Activated CD8-positive, alpha-beta memory T cell treated with anti-CD3 and anti-CD28 coated beads, Interleukin-2, amount 50 U/mL, for 1 hour (primary cell): ENCODE measurements around the gene ORM1.
"Not testable (repeated sequence)": the region's sequence is repeated elsewhere in the genome, so short reads cannot be mapped to it uniquely, and the experiment has no call there.

Experiments used
- DNase-seq: peaks from one replicate; pipeline ENCODE4 v3.0.0-alpha.2; 2020; ENCODE audit errors: extremely low read depth

ORM1 gene

GRCh38 chr9:114322831-114323531, at the start of gene ORM1:
Gene ORM1, plus strand, starts transcription at chr9:114323098. Its CDS starts 36 bp downstream, at chr9:114323134.
- not testable (repeated sequence) for DNase-seq

GRCh38 chr9:114273461-114273881, 49.4 kb upstream of the ORM1 start:
- no peak for DNase-seq

- DNase-seq: no peak
Measured at GRCh38 chr9:114274217-114274616, 48.7 kb upstream of the ORM1 start.

GRCh38 chr9:114275246-114276004, 47.5 kb upstream of the ORM1 start:
- no peak for DNase-seq

GRCh38 chr9:114276908-114277821, 45.7 kb upstream of the ORM1 start:
- DNase-seq: no peak

GRCh38 chr9:114278356-114278755, 44.5 kb upstream of the ORM1 start:
- DNase-seq: no peak

- no peak for DNase-seq
Measured at GRCh38 chr9:114278881-114279570, 43.9 kb upstream of the ORM1 start.

- DNase-seq: no peak
Measured at GRCh38 chr9:114279693-114280092, 43.2 kb upstream of the ORM1 start.

GRCh38 chr9:114280636-114281472, 42.0 kb upstream of the ORM1 start:
- no peak for DNase-seq

- no peak for DNase-seq
Measured at GRCh38 chr9:114281473-114282103, 41.3 kb upstream of the ORM1 start.

GRCh38 chr9:114282104-114282485, 40.8 kb upstream of the ORM1 start:
- no peak for DNase-seq

- no peak for DNase-seq
Measured at GRCh38 chr9:114282507-114282906, 40.4 kb upstream of the ORM1 start.

GRCh38 chr9:114282926-114283325, 40.0 kb upstream of the ORM1 start:
- no peak for DNase-seq

- DNase-seq: no peak
Measured at GRCh38 chr9:114283551-114284111, 39.3 kb upstream of the ORM1 start.

- no peak for DNase-seq
Measured at GRCh38 chr9:114284316-114285060, 38.4 kb upstream of the ORM1 start.

- DNase-seq: no peak
Measured at GRCh38 chr9:114285166-114285867, 37.6 kb upstream of the ORM1 start.

- no peak for DNase-seq
Measured at GRCh38 chr9:114286146-114286679, 36.7 kb upstream of the ORM1 start.
